ENCODE data around the gene DNAI1.

The DNAI1 gene

GRCh38 chr9:34507966-34508365 is 49.4 kb downstream of the DNAI1 start:
- H3K36me3 ChIP-seq (ENCODE audit: insufficient read depth, low read length): no peaks in the 10 kb centered on the region
- H3K4me1 ChIP-seq (ENCODE audit: insufficient read depth, low read length): no peaks in the 10 kb centered on the region
- TF ChIP-seq, protein P1, sequence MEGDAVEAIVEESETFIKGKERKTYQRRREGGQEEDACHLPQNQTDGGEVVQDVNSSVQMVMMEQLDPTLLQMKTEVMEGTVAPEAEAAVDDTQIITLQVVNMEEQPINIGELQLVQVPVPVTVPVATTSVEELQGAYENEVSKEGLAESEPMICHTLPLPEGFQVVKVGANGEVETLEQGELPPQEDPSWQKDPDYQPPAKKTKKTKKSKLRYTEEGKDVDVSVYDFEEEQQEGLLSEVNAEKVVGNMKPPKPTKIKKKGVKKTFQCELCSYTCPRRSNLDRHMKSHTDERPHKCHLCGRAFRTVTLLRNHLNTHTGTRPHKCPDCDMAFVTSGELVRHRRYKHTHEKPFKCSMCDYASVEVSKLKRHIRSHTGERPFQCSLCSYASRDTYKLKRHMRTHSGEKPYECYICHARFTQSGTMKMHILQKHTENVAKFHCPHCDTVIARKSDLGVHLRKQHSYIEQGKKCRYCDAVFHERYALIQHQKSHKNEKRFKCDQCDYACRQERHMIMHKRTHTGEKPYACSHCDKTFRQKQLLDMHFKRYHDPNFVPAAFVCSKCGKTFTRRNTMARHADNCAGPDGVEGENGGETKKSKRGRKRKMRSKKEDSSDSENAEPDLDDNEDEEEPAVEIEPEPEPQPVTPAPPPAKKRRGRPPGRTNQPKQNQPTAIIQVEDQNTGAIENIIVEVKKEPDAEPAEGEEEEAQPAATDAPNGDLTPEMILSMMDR (IDR thresholded peaks at IDR 0.05; ENCODE audit: borderline replicate concordance, extremely low read depth, low read length, poor library complexity, severe bottlenecking): no peak
- no peak overlapping the region for H3K4me2 ChIP-seq (ENCODE audit: insufficient read depth, low read length)
- no peak overlapping the region for H3K4me3 ChIP-seq (ENCODE audit: low read depth in 1 of 2, low read length in 2 of 2)
- H4K20me1 ChIP-seq (ENCODE audit: insufficient read depth, low read length): no peaks in the 10 kb centered on the region; the same call in 1 of the 2 replicates
- H3K9ac ChIP-seq (ENCODE audit: low read depth, low read length): no peak overlapping the region
- H3K27ac ChIP-seq (ENCODE audit: low read length): no peak overlapping the region
- H2AFZ ChIP-seq (ENCODE audit: low read depth, low read length): no peak overlapping the region
- H3K27me3 ChIP-seq (ENCODE audit: insufficient read depth, low read length, poor library complexity): peaks cover 2% of the 10 kb centered on the region
- H3K9me3 ChIP-seq (ENCODE audit: insufficient read depth, low read length, severe bottlenecking): no peaks in the 10 kb centered on the region
- DNase-seq: no peak
- no peak for ATAC-seq (ENCODE audit: insufficient read depth, low read depth)
- no peaks in the 10 kb centered on the region for H3K79me2 ChIP-seq (ENCODE audit: insufficient read depth, low read length)

DNA sequence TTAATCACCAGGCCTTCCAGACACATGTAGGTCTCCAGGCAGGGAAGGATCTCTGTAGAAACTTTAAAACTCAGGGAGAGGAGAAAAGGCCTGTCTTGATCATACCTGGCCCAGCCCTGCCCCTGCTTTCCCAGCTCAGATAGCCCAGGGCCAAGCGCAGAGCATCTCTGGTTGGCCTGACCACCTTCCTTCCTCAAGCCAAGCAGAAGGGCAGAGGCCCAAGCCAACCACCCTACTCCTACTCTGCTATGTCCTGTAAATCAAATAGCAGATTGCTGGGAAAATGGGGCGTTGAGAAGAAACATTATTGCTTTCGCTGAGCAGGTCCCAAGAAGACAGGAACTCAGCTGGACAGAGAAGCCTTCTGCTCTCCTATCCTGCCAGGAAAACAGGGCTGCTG is 49.9 kb downstream of the DNAI1 start:
- TF ChIP-seq EZH2 (IDR thresholded peaks at IDR 0.05; ENCODE audit: borderline replicate concordance, low read depth, low read length, severe bottlenecking): no peak
- TF ChIP-seq, protein P1 (IDR thresholded peaks at IDR 0.05; ENCODE audit: borderline replicate concordance, extremely low read depth, low read length, poor library complexity, severe bottlenecking): no peak
- Histone ChIP-seq H4K20me1 (ENCODE audit: insufficient read depth, low read length) (no peaks in the 10 kb centered on the region; the same call in 1 of the 2 replicates), H3K27ac (ENCODE audit: low read length) (no peak overlapping the region), H3K9ac (ENCODE audit: low read depth, low read length) (no peak overlapping the region), H3K36me3 (ENCODE audit: insufficient read depth, low read length) (no peaks in the 10 kb centered on the region), H3K4me1 (ENCODE audit: insufficient read depth, low read length) (no peaks in the 10 kb centered on the region), H3K9me3 (ENCODE audit: insufficient read depth, low read length, severe bottlenecking) (no peaks in the 10 kb centered on the region), H3K4me3 (ENCODE audit: low read depth in 1 of 2, low read length in 2 of 2) (no peak overlapping the region), H3K27me3 (ENCODE audit: insufficient read depth, low read length, poor library complexity) (no peaks in the 10 kb centered on the region), H3K4me2 (ENCODE audit: insufficient read depth, low read length) (no peak overlapping the region), H2AFZ (ENCODE audit: low read depth, low read length) (no peak overlapping the region), H3K79me2 (ENCODE audit: insufficient read depth, low read length) (no peaks in the 10 kb centered on the region)
- no peak for ATAC-seq (ENCODE audit: insufficient read depth, low read depth)
- DNase-seq: no peak

GRCh38 chr9:34508951-34509350 is 50.3 kb downstream of the DNAI1 start:
- H3K4me1 ChIP-seq (ENCODE audit: insufficient read depth, low read length): no peaks in the 10 kb centered on the region
- no peaks in the 10 kb centered on the region for H3K79me2 ChIP-seq (ENCODE audit: insufficient read depth, low read length)
- H3K4me3 ChIP-seq (ENCODE audit: low read depth in 1 of 2, low read length in 2 of 2): no peak overlapping the region
- no peaks in the 10 kb centered on the region for H3K36me3 ChIP-seq (ENCODE audit: insufficient read depth, low read length)
- H2AFZ ChIP-seq (ENCODE audit: low read depth, low read length): no peak overlapping the region
- H3K27me3 ChIP-seq (ENCODE audit: insufficient read depth, low read length, poor library complexity): no peaks in the 10 kb centered on the region
- H3K27ac ChIP-seq (ENCODE audit: low read length): no peak overlapping the region
- no peak overlapping the region for H3K4me2 ChIP-seq (ENCODE audit: insufficient read depth, low read length)
- H3K9ac ChIP-seq (ENCODE audit: low read depth, low read length): no peak overlapping the region
- ATAC-seq (ENCODE audit: insufficient read depth, low read depth): no peak
- TF ChIP-seq, protein P1 (IDR thresholded peaks at IDR 0.05; ENCODE audit: borderline replicate concordance, extremely low read depth, low read length, poor library complexity, severe bottlenecking): no peak
- no peak for TF ChIP-seq EZH2 (IDR thresholded peaks at IDR 0.05; ENCODE audit: borderline replicate concordance, low read depth, low read length, severe bottlenecking)
- no peaks in the 10 kb centered on the region for H3K9me3 ChIP-seq (ENCODE audit: insufficient read depth, low read length, severe bottlenecking)
- H4K20me1 ChIP-seq (ENCODE audit: insufficient read depth, low read length): no peaks in the 10 kb centered on the region; the same call in 1 of the 2 replicates
- DNase-seq: no peak

All from DND-41 (cell line).